ENCODE data around the gene AMPH. TPM values are rescaled to one million over a fixed set of nuclear protein-coding genes. Genes with fewer than 3 reads are reported as not detected.
A peak's percentile ranks its signal among the peaks of the same experiment; 100 is the strongest.

The AMPH gene
- total and polyA plus RNA-seq, 9 of the 15 experiments (the other 6 are each of a cell fraction or from before 2014, with no cell fraction given): 0.03 to 0.35 TPM; not detected in 7

DNA sequence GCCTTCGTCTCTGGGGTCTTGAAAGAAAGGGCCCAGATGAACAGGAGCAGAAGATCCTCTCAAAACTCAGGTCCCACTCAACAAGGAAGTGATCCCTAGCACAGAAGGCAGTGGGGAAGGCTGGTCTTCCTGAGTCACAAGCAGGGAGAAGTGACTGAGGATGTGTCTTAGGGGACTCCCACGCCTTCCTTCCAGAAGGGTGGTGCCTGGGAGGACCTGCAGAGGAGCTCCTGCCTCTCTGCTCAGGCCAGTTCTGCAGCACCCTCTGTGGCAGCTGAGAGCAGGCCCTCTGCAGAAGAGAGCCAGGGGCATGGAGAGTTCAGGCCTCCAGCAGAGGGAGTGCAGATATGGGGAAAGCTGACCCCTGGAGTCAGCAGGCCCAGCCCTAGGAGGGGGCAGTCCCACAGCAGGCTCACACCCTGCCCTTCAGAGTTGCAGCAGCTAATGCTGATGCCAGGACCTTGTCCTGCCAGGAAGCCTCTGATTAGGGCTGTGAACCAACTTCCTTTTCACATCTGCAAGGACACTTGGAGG, 289.9 kb downstream of the AMPH start (continued):
- TF ChIP-seq, protein P1, sequence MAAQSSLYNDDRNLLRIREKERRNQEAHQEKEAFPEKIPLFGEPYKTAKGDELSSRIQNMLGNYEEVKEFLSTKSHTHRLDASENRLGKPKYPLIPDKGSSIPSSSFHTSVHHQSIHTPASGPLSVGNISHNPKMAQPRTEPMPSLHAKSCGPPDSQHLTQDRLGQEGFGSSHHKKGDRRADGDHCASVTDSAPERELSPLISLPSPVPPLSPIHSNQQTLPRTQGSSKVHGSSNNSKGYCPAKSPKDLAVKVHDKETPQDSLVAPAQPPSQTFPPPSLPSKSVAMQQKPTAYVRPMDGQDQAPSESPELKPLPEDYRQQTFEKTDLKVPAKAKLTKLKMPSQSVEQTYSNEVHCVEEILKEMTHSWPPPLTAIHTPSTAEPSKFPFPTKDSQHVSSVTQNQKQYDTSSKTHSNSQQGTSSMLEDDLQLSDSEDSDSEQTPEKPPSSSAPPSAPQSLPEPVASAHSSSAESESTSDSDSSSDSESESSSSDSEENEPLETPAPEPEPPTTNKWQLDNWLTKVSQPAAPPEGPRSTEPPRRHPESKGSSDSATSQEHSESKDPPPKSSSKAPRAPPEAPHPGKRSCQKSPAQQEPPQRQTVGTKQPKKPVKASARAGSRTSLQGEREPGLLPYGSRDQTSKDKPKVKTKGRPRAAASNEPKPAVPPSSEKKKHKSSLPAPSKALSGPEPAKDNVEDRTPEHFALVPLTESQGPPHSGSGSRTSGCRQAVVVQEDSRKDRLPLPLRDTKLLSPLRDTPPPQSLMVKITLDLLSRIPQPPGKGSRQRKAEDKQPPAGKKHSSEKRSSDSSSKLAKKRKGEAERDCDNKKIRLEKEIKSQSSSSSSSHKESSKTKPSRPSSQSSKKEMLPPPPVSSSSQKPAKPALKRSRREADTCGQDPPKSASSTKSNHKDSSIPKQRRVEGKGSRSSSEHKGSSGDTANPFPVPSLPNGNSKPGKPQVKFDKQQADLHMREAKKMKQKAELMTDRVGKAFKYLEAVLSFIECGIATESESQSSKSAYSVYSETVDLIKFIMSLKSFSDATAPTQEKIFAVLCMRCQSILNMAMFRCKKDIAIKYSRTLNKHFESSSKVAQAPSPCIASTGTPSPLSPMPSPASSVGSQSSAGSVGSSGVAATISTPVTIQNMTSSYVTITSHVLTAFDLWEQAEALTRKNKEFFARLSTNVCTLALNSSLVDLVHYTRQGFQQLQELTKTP (IDR thresholded peaks at IDR 0.05; ENCODE audit: low read depth in 1 of 2, partially characterized antibody in 2 of 2): peak in 1 of 2 experiments; percentile 82
- peak; percentile 46 for TF ChIP-seq TBP (optimal IDR thresholded peaks at IDR 0.05; ENCODE audit: low read depth, low read length)

DNA sequence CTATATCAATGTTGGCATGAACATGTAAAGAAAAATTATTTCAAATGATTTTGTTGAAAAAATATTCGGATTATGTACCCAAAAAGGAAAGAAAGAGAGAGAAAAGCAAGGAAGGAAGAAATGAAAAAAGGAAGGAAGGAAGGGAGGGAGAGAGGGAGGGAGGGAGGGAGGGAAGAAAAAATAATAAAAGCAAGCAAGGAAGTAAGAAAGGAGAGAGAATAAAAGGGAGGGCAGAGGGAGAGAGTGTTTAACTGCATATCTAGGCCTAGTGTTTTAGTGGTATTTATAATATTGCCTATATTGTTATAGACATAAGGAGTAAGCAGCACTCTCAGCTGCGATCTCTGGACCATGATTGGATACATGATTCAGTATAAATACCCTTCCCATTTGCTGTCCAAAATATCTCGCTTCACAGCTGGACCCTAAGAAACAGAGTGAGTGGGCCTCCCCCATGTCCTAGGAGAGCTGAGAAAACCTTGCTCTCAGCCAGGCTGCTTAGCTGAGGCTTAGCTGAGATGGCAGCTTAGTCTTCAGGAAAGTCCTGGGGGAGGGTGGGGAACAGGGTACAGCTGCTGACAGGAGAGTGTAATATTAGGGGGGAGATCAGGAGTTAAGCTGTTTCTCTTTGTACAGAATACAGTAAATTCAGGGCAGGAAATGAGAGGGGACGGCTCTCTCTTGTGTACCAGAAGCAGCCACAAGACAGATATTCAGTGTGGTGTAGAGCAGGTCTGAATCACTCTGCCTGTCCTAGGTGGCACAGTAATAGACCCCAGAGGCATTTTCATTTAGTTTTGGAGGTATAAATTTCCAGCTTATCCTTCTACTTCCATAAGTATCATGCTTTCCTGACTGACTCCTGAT, 291.0 kb downstream of the AMPH start:
- H3K4me3 ChIP-seq: peak overlapping the region; percentile 50
- peaks cover 84% of the 10 kb centered on the region for H3K79me2 ChIP-seq (ENCODE audit: control insufficient read depth, insufficient read depth, low read length)
- H3K4me1 ChIP-seq (replicated peaks in 1 of 2; ENCODE audit: control insufficient read depth in 2 of 2, insufficient read depth in 2 of 2, low read length in 2 of 2): peaks cover 21 to 31% of the 10 kb centered on the region in 2 experiments
- in situ Hi-C loops (cut with MboI): loop anchor here (5.0 to 10.0 kb wide), 2 partner anchors 118 to 235 kb away; no protein-coding TSS in a partner anchor
- BruUV-seq (replicated peaks): no TSS peak
- WGBS (ENCODE audit: insufficient coverage, low coverage, missing lambda C conversion rate): 28% methylated on average over 4 of the region's 4 CpGs
- DNase-seq (ENCODE audit: extremely low read depth in 1 of 4, low spot score in 3 of 4) (peak in 1 of 4 experiments; percentile 50), ATAC-seq (peak; percentile 1; the same call in 1 of the 3 replicates), FAIRE-seq (no peak)
- intact Hi-C loops (cut with micrococcal nuclease): loop anchor here (2.0 to 5.0 kb wide), 2 partner anchors 123 to 161 kb away; partner anchors contain the start of gene STARD3NL
- peaks cover 13% of the 10 kb centered on the region; the same call in 2 of the 3 replicates for H3K36me3 ChIP-seq (ENCODE audit: control insufficient read depth, insufficient read depth, low read length)
- peak overlapping the region; percentile 79 for H2AFZ ChIP-seq (ENCODE audit: low read depth, low read length)
- ChIA-PET POLR2A (interaction anchor here (0.6 to 1.2 kb wide), 5 partner anchors 8 to 421 kb away, joined by 3 to 4 read pairs (median 3); no protein-coding TSS in a partner anchor), CTCF (ENCODE audit: low intra/inter-chr PET ratio) (no interaction called here)
- no peaks in the 10 kb centered on the region for H3K9me3 ChIP-seq (replicated peaks; ENCODE audit: control insufficient read depth, insufficient read depth, low read depth, low read length)
- peak overlapping the region; percentile 64 to 87; a peak in 3 of 4 replicates for H3K9ac ChIP-seq (ENCODE audit: insufficient read depth in 1 of 2, low read depth in 2 of 2, low read length in 2 of 2)
- no peaks in the 10 kb centered on the region for H4K20me1 ChIP-seq (replicated peaks; ENCODE audit: control insufficient read depth, insufficient read depth, low read length)
- H3K27me3 ChIP-seq (ENCODE audit: control insufficient read depth in 2 of 2, insufficient read depth in 2 of 2, low read length in 2 of 2): no peaks in the 10 kb centered on the region
- H3K27ac ChIP-seq (ENCODE audit: extremely low read depth, low read depth, low read length): peak overlapping the region; percentile 87
- H3K4me2 ChIP-seq (ENCODE audit: insufficient read depth, low read length): peak overlapping the region; percentile 94
- TF ChIP-seq, protein P2, sequence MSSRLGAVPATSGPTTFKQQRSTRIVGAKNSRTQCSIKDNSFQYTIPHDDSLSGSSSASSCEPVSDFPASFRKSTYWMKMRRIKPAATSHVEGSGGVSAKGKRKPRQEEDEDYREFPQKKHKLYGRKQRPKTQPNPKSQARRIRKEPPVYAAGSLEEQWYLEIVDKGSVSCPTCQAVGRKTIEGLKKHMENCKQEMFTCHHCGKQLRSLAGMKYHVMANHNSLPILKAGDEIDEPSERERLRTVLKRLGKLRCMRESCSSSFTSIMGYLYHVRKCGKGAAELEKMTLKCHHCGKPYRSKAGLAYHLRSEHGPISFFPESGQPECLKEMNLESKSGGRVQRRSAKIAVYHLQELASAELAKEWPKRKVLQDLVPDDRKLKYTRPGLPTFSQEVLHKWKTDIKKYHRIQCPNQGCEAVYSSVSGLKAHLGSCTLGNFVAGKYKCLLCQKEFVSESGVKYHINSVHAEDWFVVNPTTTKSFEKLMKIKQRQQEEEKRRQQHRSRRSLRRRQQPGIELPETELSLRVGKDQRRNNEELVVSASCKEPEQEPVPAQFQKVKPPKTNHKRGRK (tag; IDR thresholded peaks at IDR 0.05): peak; percentile 57
- TF ChIP-seq BDP1 (IDR thresholded peaks at IDR 0.05; ENCODE audit: insufficient read depth, insufficient read length) (no peak), PCBP2 (IDR thresholded peaks at IDR 0.05; ENCODE audit: low read depth, low read length, poor library complexity, severe bottlenecking) (peak; percentile 59), KDM5B (IDR thresholded peaks at IDR 0.05; ENCODE audit: insufficient replicate concordance, low read depth, low read length) (peak; percentile 20), PRDM10 (IDR thresholded peaks at IDR 0.05; ENCODE audit: partially characterized antibody) (peak; percentile 86)
- H3K9me1 ChIP-seq (ENCODE audit: control insufficient read depth, insufficient read depth, low read length): no peaks in the 10 kb centered on the region

Measured in K562 (cell line).